ENCODE results near the gene TMEM150C.

Gene TMEM150C

GRCh38 chr4:82499738-82500434 is 61.9 kb downstream of the TMEM150C start:
- H3K4me3 ChIP-seq = no peak overlapping the region
- no peaks in the 10 kb centered on the region for H3K27me3 ChIP-seq
- no peaks in the 10 kb centered on the region for H4K20me1 ChIP-seq
- no peak overlapping the region for H3K4me2 ChIP-seq
- no peak overlapping the region for H3K27ac ChIP-seq
- no peak overlapping the region for H3K9ac ChIP-seq
- no peaks in the 10 kb centered on the region for H3K36me3 ChIP-seq
- H3K9me3 ChIP-seq = no peaks in the 10 kb centered on the region
- no peak for TF ChIP-seq Cebpa-rat (IDR thresholded peaks at IDR 0.05)
- no peaks in the 10 kb centered on the region for H3K4me1 ChIP-seq

DNA sequence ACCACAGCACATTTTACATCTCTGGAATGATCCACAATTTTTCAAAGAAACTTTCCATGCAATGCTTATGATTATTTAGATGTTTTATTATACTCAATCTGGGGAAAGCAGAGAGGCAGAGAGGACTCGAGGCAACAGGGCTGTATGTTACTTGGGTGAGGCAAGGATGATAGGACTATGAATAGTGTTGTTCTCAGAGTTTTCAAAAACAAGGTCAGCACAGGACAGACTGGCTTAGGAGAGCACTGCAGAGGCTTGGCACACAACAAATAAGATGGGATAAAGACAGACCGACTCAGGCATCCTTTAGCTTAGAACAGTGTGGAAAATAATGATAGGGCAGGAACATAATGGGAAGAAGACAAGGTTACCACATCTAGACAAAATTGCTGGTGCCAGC is 65.4 kb downstream of the TMEM150C start:
- Histone ChIP-seq H3K27ac (no peak overlapping the region), H3K9me3 (no peaks in the 10 kb centered on the region), H3K4me1 (peaks cover 14% of the 10 kb centered on the region), H4K20me1 (no peaks in the 10 kb centered on the region), H3K36me3 (no peaks in the 10 kb centered on the region), H3K4me2 (no peak overlapping the region), H3K27me3 (no peaks in the 10 kb centered on the region), H3K4me3 (no peak overlapping the region), H3K9ac (no peak overlapping the region)
- TF ChIP-seq Cebpa-rat (IDR thresholded peaks at IDR 0.05) = no peak

DNA sequence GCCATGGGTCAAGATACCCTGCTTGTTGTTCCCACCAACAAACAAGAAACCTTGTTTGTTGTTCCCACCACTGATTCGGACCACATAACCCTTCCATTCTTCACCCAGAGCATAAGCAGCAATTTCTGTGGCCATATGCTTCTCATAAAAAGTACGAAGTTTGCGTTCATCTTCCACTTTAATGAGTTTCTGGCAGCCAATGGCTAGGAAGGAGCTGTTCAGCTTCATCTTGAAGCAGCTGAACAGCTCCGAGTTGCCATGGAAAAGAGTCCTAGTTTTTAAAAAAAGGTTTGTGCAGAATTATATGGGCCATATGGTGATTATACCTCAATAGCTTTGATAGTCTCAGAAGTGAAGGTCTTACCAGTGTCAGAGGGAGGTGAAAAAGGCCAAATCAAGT is 66.1 kb downstream of the TMEM150C start:
- no peaks in the 10 kb centered on the region for H4K20me1 ChIP-seq
- no peak overlapping the region for H3K27ac ChIP-seq
- no peak for TF ChIP-seq Cebpa-rat (IDR thresholded peaks at IDR 0.05)
- no peak overlapping the region for H3K4me2 ChIP-seq
- no peak overlapping the region for H3K9ac ChIP-seq
- H3K27me3 ChIP-seq = no peaks in the 10 kb centered on the region
- no peaks in the 10 kb centered on the region for H3K9me3 ChIP-seq
- no peak overlapping the region for H3K4me3 ChIP-seq
- H3K4me1 ChIP-seq = peaks cover 14% of the 10 kb centered on the region
- no peaks in the 10 kb centered on the region for H3K36me3 ChIP-seq

DNA sequence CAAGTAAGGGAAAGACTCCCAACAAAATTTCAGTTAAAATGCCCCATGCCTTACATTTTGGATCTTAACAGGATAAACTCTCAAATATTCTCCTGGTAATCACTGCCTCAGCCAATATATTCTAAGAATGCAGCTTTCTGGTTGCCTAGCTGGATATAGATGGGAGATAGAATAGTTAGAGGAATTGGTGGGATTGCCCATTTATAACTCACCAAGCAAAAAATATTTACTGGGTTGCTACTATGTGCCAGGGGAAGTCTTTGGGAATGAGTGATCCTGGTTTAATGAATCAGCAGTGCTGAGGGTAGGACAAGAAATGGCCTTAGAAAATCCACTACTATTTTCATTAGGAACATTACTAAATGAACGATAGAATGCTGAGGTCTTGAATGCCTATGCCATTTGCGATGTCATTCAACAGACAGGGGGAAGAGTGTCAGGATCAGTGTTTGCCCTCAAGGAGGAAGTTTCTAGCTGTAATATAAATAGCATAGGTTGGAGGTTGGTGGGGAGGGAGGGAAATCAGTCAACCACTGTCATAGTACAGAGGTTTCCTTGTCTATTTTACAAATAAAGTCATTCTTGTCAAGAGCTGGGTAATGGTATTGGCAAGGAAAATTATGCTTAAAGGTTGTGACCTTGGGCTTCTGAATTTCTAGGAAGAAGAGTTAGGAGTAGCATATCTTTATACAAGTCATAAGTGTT is 67.9 kb downstream of the TMEM150C start:
- H3K9me3 ChIP-seq = no peaks in the 10 kb centered on the region
- peak overlapping the region; percentile 34 for H3K4me2 ChIP-seq
- no peak overlapping the region for H3K4me3 ChIP-seq
- H3K27ac ChIP-seq = no peak overlapping the region
- H4K20me1 ChIP-seq = no peaks in the 10 kb centered on the region
- H3K27me3 ChIP-seq = no peaks in the 10 kb centered on the region
- no peaks in the 10 kb centered on the region for H3K36me3 ChIP-seq
- peaks cover 14% of the 10 kb centered on the region for H3K4me1 ChIP-seq
- no peak for TF ChIP-seq Cebpa-rat (IDR thresholded peaks at IDR 0.05)
- no peak overlapping the region for H3K9ac ChIP-seq

- no peak overlapping the region for H3K9ac ChIP-seq
- H3K27me3 ChIP-seq = no peaks in the 10 kb centered on the region
- H3K4me3 ChIP-seq = no peak overlapping the region
- no peaks in the 10 kb centered on the region for H3K36me3 ChIP-seq
- H4K20me1 ChIP-seq = no peaks in the 10 kb centered on the region
- H3K27ac ChIP-seq = no peak overlapping the region
- peaks cover 14% of the 10 kb centered on the region for H3K4me1 ChIP-seq
- no peak overlapping the region for H3K4me2 ChIP-seq
- H3K9me3 ChIP-seq = no peaks in the 10 kb centered on the region
- TF ChIP-seq Cebpa-rat (IDR thresholded peaks at IDR 0.05) = no peak
Measured at GRCh38 chr4:82491251-82491960, 70.4 kb downstream of the TMEM150C start.

GRCh38 chr4:82489987-82490386 is 71.8 kb downstream of the TMEM150C start:
- no peak overlapping the region for H3K4me2 ChIP-seq

GRCh38 chr4:82489076-82489475 is 72.7 kb downstream of the TMEM150C start:
- H3K4me1 ChIP-seq = peaks cover 6% of the 10 kb centered on the region
- no peak overlapping the region for H3K4me3 ChIP-seq
- 0 out of 2 replicates have a peak, but pooled peaks cover 4% of the 10 kb centered on the region for H3K36me3 ChIP-seq
- H3K9me3 ChIP-seq = no peaks in the 10 kb centered on the region
- no peak for TF ChIP-seq Cebpa-rat (IDR thresholded peaks at IDR 0.05)
- no peak overlapping the region for H3K27ac ChIP-seq
- H4K20me1 ChIP-seq = no peaks in the 10 kb centered on the region
- H3K4me2 ChIP-seq = no peak overlapping the region
- H3K9ac ChIP-seq = no peak overlapping the region
- no peaks in the 10 kb centered on the region for H3K27me3 ChIP-seq

More at GRCh38 chr4:82489987-82490386, 71.8 kb downstream of the TMEM150C start:
- Histone ChIP-seq H3K27ac (no peak overlapping the region), H3K36me3 (0 out of 2 replicates have a peak, but pooled peaks cover under 1% of the 10 kb centered on the region), H3K9ac (no peak overlapping the region), H3K27me3 (no peaks in the 10 kb centered on the region), H3K4me1 (peaks cover 14% of the 10 kb centered on the region), H3K4me3 (no peak overlapping the region), H4K20me1 (no peaks in the 10 kb centered on the region), H3K9me3 (no peaks in the 10 kb centered on the region)
- TF ChIP-seq Cebpa-rat (IDR thresholded peaks at IDR 0.05) = no peak

DNA sequence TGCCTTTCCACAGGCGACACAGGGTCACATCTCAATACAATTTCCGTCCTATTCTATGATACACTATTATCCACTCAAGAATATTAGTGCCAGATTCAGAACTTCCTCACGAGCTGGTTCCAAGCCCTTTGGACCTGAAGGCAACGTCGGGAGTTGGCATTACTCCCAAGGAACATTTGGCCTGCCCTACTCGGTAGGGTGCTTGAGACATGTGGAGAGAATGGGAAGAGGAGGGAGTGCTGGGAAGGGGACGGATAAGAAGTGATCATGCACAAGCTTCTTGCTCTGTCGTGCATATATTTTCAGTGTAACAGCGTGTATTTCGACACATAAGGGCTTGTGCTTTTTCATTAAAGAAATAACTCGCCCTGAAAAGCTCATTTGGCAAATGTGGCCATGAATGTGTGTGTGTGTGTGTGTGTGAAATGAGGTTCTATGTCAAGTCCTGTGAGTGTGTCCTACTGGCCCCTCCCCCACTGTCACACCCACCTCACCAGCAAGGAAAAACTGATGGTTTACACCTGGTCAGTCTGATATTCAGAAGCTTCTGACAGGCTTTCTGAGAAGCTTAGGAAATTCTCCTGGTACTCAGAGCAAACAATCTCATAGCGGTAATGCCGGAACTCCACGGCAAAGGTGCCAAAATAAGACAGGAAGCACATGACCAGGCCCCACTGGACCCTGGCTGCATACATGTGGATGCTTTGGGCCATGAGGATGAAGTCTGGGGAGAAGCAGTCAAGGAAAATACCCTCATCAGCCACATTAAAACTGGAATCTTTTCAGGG is 76.6 kb downstream of the TMEM150C start:
- Histone ChIP-seq H3K4me3 (no peak overlapping the region), H3K36me3 (peaks cover 15% of the 10 kb centered on the region), H4K20me1 (no peaks in the 10 kb centered on the region), H3K27ac (no peak overlapping the region), H3K4me2 (no peak overlapping the region), H3K9me3 (no peaks in the 10 kb centered on the region), H3K9ac (no peak overlapping the region), H3K4me1 (no peaks in the 10 kb centered on the region), H3K27me3 (no peaks in the 10 kb centered on the region)
- no peak for TF ChIP-seq Cebpa-rat (IDR thresholded peaks at IDR 0.05)

DNA sequence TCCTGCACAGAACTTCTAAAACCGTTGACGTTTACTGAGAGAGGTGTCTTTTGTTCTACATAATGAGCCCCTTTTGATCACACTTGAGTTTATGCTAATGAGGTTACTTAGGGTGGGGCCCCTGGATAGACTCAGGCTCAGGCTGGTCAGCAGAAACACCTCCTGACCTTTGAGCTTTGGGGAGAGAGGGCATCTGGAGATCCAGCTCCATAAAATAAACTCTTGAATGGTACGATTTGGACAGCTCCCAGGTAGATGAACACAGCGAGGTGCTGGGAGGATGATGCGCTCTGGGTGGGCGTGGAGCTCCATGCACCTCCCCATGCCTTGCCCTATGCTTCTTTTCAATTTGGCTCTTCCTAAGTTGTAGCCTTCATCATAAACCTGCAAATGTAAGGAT is 79.4 kb downstream of the TMEM150C start:
- no peak overlapping the region for H3K4me2 ChIP-seq
- no peaks in the 10 kb centered on the region for H3K27me3 ChIP-seq
- H4K20me1 ChIP-seq = no peaks in the 10 kb centered on the region
- TF ChIP-seq Cebpa-rat (IDR thresholded peaks at IDR 0.05) = no peak
- H3K4me3 ChIP-seq = no peak overlapping the region
- peaks cover 5% of the 10 kb centered on the region; the same call in 1 of the 2 replicates for H3K9me3 ChIP-seq
- H3K4me1 ChIP-seq = no peaks in the 10 kb centered on the region
- no peak overlapping the region for H3K27ac ChIP-seq
- no peak overlapping the region for H3K9ac ChIP-seq
- peaks cover 33% of the 10 kb centered on the region for H3K36me3 ChIP-seq

All from BLaER1 (cell line).